Ovary (tissue), 9 donors: ENCODE results near the gene FMNL3. TPM values are rescaled to one million over a fixed set of nuclear protein-coding genes. Genes with fewer than 3 reads are reported as not detected.

Experiments used
- DNase-seq, 5 donors: peaks; one replicate each; pipeline ENCODE4 v3.0.0-alpha.2; 2019 to 2020
- H3K27ac ChIP-seq, 2 donors: fragments of 200-600 bp; one replicate each; pipeline versions ENCODE4 v1.5.1 to v1.8.0; 2019 to 2022
- H3K27me3 ChIP-seq: fragments of 200-600 bp; one replicate; pipeline ENCODE4 v1.8.0; 2022
- H3K36me3 ChIP-seq: fragments of 200-600 bp; sonication (generic); one replicate; pipeline ENCODE4 v1.5.1; 2019
- H3K4me1 ChIP-seq: one replicate; pipeline ENCODE4 v1.8.1; 2013; ENCODE audit warnings: mild to moderate bottlenecking, moderate library complexity; ENCODE audit not compliant: insufficient read depth
- H3K4me3 ChIP-seq: fragments of 200-600 bp; sonication (generic); one replicate; pipeline ENCODE4 v1.5.1; 2017
- H3K9me3 ChIP-seq, 2 donors: fragments of 200-600 bp in 1 of 2; sonication (generic) in 1 of 2; one replicate each; pipeline versions ENCODE4 v1.5.1 to v1.8.1; 2013 to 2019; ENCODE audit warnings: mild to moderate bottlenecking in 1 of 2, moderate library complexity in 1 of 2
- CTCF ChIP-seq, 3 donors: fragments of 450-650 bp in 2 of 3; fragments of 200-600 bp in 1 of 3; IDR thresholded peaks; one replicate each; pipeline versions ENCODE4 v1.5.1 to v1.8.0; 2016 to 2022; ENCODE audit warnings: antibody characterized with exemption in 3 of 3, mild to moderate bottlenecking in 1 of 3
- EP300 ChIP-seq: sonication (generic); formaldehyde crosslinking; IDR thresholded peaks from one replicate; pipeline ENCODE4 v1.6.1; 2017; ENCODE audit warnings: antibody characterized with exemption
- POLR2A ChIP-seq: fragments of 450-650 bp; IDR thresholded peaks from one replicate; pipeline ENCODE4 v1.6.1; 2017; ENCODE audit warnings: antibody characterized with exemption, mild to moderate bottlenecking, moderate library complexity
- WGBS, 3 donors: extraction: QIAGEN DNeasy Blood & Tissue Kit in 1 of 3; methylation state at CpG; one replicate each; pipeline versions ENCODE4 v1.1.5 to v1.1.7; 2013 to 2017; 5-methylcytosine and 5-hydroxymethylcytosine counted together
- intact Hi-C, 4 donors: fragments of 100-400 bp; cut with DNase I; formaldehyde crosslinking; loops; one replicate each; pipeline versions ENCODE4 v1.11.0 to v1.15.1; 2022 to 2023
- polyA plus RNA-seq, 2 donors: library from polyadenylated mRNA; stranded (reverse); fragments of 200-250 nt in 1 of 2; fragments of 350-450 nt in 1 of 2; fragmentation: Illumina TruSeq in 1 of 2; extraction: RNeasy Lipid Tissue Mini Kit (QIAGEN cat#74804) in 1 of 2; gene quantifications; one replicate each; pipeline ENCODE4 v1.2.3, GENCODE V29; 2013 to 2014
- total RNA-seq, 7 donors: library from RNA; depleted of rRNA in 2 of 7; stranded (reverse); fragments of >200 nt in 2 of 7; fragmentation: NEBNext Ultra II Directional in 3 of 7; extraction: Animal tissue kit (Norgen Biotek cat#: 25700) in 3 of 7; gene quantifications; one replicate each; pipeline versions ENCODE4 v1.1.0 to v1.2.4, GENCODE V29; 2016 to 2023
- donor health status: DM: no; HTN: no; CAD: no; lungs with moderate emphysema.
- donor health status: DM: no; HTN: no; CAD: no.
- donor health status: Bipolar disorder and iron deficiency.
- donor health status: DM: yes; HTN: yes; CAD: no.
- donor health status: DM: no; HTN: no; CAD: no.
- donor health status: DM: yes; HTN: yes; CAD: no.

FMNL3 gene
- total and polyA plus RNA-seq, 9 donors: 15.7 to 58.1 (median 33.1) TPM

- no peak for DNase-seq
- WGBS, 3 donors: 89 to 98% (median 94%) methylated on average over 3 of the region's 3 CpGs
- no peak for TF ChIP-seq EP300
- TF ChIP-seq POLR2A: no peak
- no peak for TF ChIP-seq CTCF (IDR thresholded peaks at IDR 0.05)
- no peaks in the 10 kb centered on the region for H3K36me3 ChIP-seq
- intact Hi-C loops: no loop called here
- no peak overlapping the region for H3K4me3 ChIP-seq
- H3K9me3 ChIP-seq: no peaks in the 10 kb centered on the region
- no peaks in the 10 kb centered on the region for H3K27me3 ChIP-seq
- peaks cover 22% of the 10 kb centered on the region for H3K4me1 ChIP-seq
- H3K27ac ChIP-seq: no peak overlapping the region
Observed at GRCh38 chr12:49702009-49702408, 5.2 kb downstream of the FMNL3 start.

GRCh38 chr12:49698619-49699545 is 8.3 kb downstream of the FMNL3 start:
- H3K36me3 ChIP-seq: no peaks in the 10 kb centered on the region
- WGBS, 3 donors: 6 to 17% (median 13%) methylated on average over 8 of the region's 8 CpGs
- H3K4me3 ChIP-seq: no peak overlapping the region
- no peaks in the 10 kb centered on the region for H3K27me3 ChIP-seq
- H3K9me3 ChIP-seq: no peaks in the 10 kb centered on the region
- H3K4me1 ChIP-seq: peaks cover 12% of the 10 kb centered on the region
- DNase-seq: no peak
- TF ChIP-seq CTCF (IDR thresholded peaks at IDR 0.05) (no peak), EP300 (no peak), POLR2A (no peak)
- intact Hi-C loops: no loop called here
- H3K27ac ChIP-seq: no peak overlapping the region

- H3K4me3 ChIP-seq: no peak overlapping the region
- intact Hi-C loops: no loop called here
- no peaks in the 10 kb centered on the region for H3K36me3 ChIP-seq
- no peak overlapping the region for H3K27ac ChIP-seq
- no peaks in the 10 kb centered on the region for H3K27me3 ChIP-seq
- peaks cover 10% of the 10 kb centered on the region for H3K4me1 ChIP-seq
- TF ChIP-seq EP300 (no peak), POLR2A (no peak), CTCF (IDR thresholded peaks at IDR 0.05) (no peak)
- H3K9me3 ChIP-seq: no peaks in the 10 kb centered on the region
- no peak for DNase-seq
- WGBS, 3 donors: 70 to 73% (median 71%) methylated on average over 4 of the region's 4 CpGs
Observed at GRCh38 chr12:49697808-49698207, 9.4 kb downstream of the FMNL3 start.

GRCh38 chr12:49696723-49697122 is 10.5 kb downstream of the FMNL3 start:
- no peak overlapping the region for H3K27ac ChIP-seq
- H3K36me3 ChIP-seq: no peaks in the 10 kb centered on the region
- no peak for DNase-seq
- peaks cover 10% of the 10 kb centered on the region for H3K4me1 ChIP-seq
- H3K27me3 ChIP-seq: no peaks in the 10 kb centered on the region
- intact Hi-C loops: no loop called here
- no peaks in the 10 kb centered on the region for H3K9me3 ChIP-seq
- no peak for TF ChIP-seq CTCF (IDR thresholded peaks at IDR 0.05)
- no peak for TF ChIP-seq POLR2A
- H3K4me3 ChIP-seq: no peak overlapping the region
